ENCODE results near the gene ST6GALNAC4. TPM values are rescaled to one million over a fixed set of nuclear protein-coding genes. Genes with fewer than 3 reads are reported as not detected.

Gene ST6GALNAC4
- total RNA-seq, 1 experiment from 2014 or later: 28.3 TPM

DNA sequence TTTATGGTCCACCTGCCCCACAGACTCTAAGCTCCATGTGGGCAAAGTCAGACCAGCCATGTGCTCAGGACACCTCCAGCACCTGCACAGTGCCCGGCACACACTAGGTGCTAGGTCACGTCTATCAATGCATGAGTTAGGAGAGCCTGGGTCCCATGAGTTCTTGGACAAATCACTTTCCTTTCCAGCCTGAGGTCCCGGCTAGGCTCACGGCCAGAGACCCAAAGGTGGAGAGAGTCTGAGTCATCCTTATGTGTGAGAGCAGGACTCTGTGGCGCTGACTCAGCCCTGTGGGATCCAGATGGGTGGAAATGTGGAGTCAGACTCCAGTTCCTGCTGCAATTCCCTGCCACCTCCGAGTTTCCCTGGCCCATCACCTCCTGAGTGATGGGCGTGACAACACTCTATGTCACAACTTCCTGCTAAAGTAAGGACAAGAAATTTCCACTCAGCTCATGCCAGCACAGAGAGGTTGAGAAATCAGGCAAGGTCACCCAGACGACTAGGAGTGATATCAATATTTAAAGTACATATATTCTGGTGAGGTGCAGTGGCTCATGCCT, 2.5 kb upstream of the ST6GALNAC4 start:
- no peaks in the 10 kb centered on the region for H3K27me3 ChIP-seq (ENCODE audit: insufficient read depth, low read depth)
- no peaks in the 10 kb centered on the region for H3K36me3 ChIP-seq (ENCODE audit: low read depth)
- no peaks in the 10 kb centered on the region for H3K9me3 ChIP-seq (ENCODE audit: insufficient read depth, low read depth)
- H3F3A ChIP-seq (ENCODE audit: insufficient read depth, low read depth): peaks cover 55% of the 10 kb centered on the region
- ChIA-PET POLR2A (ENCODE audit: unreplicated experiment) (interaction anchor here (0.5 to 0.7 kb wide), 2 partner anchors 57 to 394 kb away, joined by 3 read pairs; no protein-coding TSS in a partner anchor), CTCF (interaction anchor here (0.5 to 1.0 kb wide), 3 partner anchors 49 to 184 kb away, joined by 3 to 4 read pairs (median 3); partner anchors contain the start of gene TOR2A)
- peak; percentile 95 to 99 for DNase-seq
- H3K27ac ChIP-seq: peak overlapping the region; percentile 97
- no peak overlapping the region for H2AFZ ChIP-seq
- H3K9me2 ChIP-seq (ENCODE audit: insufficient read depth): no peaks in the 10 kb centered on the region
- intact Hi-C loops (cut with micrococcal nuclease; ENCODE audit: unreplicated experiment): loop anchor here (1.0 to 5.0 kb wide), 4 partner anchors 49 to 417 kb away; partner anchors contain the start of genes CDK9 and TOR2A
- peaks cover 64% of the 10 kb centered on the region for H3K4me1 ChIP-seq (replicated peaks; ENCODE audit: insufficient read depth)
- H3K4me2 ChIP-seq: peak overlapping the region; percentile 58
- no peaks in the 10 kb centered on the region for H4K20me1 ChIP-seq (ENCODE audit: insufficient read depth)
- no TSS peak for BruUV-seq (replicated peaks)
- H3K4me3 ChIP-seq: no peak overlapping the region
- H3K79me2 ChIP-seq (ENCODE audit: low read depth): 0 out of 2 replicates have a peak, but pooled peaks cover 9% of the 10 kb centered on the region
- TF ChIP-seq, protein P1, sequence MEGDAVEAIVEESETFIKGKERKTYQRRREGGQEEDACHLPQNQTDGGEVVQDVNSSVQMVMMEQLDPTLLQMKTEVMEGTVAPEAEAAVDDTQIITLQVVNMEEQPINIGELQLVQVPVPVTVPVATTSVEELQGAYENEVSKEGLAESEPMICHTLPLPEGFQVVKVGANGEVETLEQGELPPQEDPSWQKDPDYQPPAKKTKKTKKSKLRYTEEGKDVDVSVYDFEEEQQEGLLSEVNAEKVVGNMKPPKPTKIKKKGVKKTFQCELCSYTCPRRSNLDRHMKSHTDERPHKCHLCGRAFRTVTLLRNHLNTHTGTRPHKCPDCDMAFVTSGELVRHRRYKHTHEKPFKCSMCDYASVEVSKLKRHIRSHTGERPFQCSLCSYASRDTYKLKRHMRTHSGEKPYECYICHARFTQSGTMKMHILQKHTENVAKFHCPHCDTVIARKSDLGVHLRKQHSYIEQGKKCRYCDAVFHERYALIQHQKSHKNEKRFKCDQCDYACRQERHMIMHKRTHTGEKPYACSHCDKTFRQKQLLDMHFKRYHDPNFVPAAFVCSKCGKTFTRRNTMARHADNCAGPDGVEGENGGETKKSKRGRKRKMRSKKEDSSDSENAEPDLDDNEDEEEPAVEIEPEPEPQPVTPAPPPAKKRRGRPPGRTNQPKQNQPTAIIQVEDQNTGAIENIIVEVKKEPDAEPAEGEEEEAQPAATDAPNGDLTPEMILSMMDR (conservative IDR thresholded peaks at IDR 0.05): no peak
- no peak for TF ChIP-seq EZH2 (IDR thresholded peaks at IDR 0.05; ENCODE audit: low read depth)

DNA sequence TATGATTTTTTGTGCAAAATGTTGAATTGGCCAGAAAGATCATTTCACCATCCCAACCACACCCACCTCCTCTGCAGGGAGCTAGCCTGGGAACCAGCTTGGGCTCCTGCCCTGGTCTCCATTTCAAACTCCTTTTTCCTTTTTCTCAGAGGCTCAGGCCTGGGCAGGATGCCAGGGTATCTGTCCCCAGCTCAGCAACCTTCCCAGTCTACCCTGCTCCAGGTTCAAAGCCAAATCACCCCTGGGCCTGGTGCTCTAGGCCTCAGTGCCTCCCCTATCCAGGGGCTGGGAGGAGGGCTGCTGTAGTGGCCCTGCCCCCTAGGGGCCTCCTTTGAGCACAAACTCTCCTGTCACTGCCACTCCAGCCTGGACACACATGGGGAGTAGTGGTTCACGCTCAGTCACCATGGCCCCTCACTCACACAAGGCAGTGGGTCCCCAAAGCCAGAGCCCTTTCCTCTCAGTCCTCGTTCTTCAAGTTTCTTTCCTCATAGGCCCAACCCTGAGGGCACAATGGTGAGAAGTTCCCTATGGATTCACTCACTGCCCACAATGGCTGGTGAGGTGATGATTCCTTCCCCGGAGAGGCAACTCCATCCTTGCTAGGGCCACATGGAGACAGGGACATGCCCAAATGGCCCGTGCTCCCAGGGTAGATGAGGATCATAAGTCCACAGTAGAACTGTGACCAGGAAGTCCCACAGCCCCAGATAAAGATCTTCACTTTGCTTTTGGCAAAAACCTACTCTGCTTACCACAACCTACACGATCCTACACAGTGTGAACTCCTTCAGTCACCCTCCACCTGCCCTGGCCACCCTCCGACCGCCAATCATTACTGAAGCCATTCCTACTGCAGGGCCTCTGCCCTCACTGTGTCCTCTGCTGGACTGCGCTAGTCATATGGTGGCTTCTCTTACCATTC, 1.6 kb upstream of the ST6GALNAC4 start:
- Histone ChIP-seq H3K4me2 (peak overlapping the region; percentile 58), H3K4me3 (no peak overlapping the region), H3F3A (ENCODE audit: insufficient read depth, low read depth) (peaks cover 47% of the 10 kb centered on the region), H3K27me3 (ENCODE audit: insufficient read depth, low read depth) (no peaks in the 10 kb centered on the region), H2AFZ (no peak overlapping the region), H3K9me2 (ENCODE audit: insufficient read depth) (no peaks in the 10 kb centered on the region), H4K20me1 (ENCODE audit: insufficient read depth) (no peaks in the 10 kb centered on the region), H3K79me2 (ENCODE audit: low read depth) (0 out of 2 replicates have a peak, but pooled peaks cover 9% of the 10 kb centered on the region), H3K27ac (peak overlapping the region; percentile 97), H3K9me3 (ENCODE audit: insufficient read depth, low read depth) (no peaks in the 10 kb centered on the region), H3K4me1 (replicated peaks; ENCODE audit: insufficient read depth) (peaks cover 64% of the 10 kb centered on the region), H3K36me3 (ENCODE audit: low read depth) (no peaks in the 10 kb centered on the region)
- TF ChIP-seq, protein P1 (conservative IDR thresholded peaks at IDR 0.05): no peak
- no peak for TF ChIP-seq EZH2 (IDR thresholded peaks at IDR 0.05; ENCODE audit: low read depth)
- peak in 1 of 2 experiments; percentile 55 for DNase-seq
- no TSS peak for BruUV-seq (replicated peaks)
- CTCF ChIA-PET: interaction anchor here (0.6 kb wide), 1 partner anchor 296 kb away, joined by 3 read pairs; no protein-coding TSS in a partner anchor
- intact Hi-C loops (cut with micrococcal nuclease; ENCODE audit: unreplicated experiment): loop anchor here (1.0 to 5.0 kb wide), 4 partner anchors 48 to 416 kb away; partner anchors contain the start of genes CDK9 and TOR2A
- POLR2A ChIA-PET (ENCODE audit: unreplicated experiment): no interaction called here

DNA sequence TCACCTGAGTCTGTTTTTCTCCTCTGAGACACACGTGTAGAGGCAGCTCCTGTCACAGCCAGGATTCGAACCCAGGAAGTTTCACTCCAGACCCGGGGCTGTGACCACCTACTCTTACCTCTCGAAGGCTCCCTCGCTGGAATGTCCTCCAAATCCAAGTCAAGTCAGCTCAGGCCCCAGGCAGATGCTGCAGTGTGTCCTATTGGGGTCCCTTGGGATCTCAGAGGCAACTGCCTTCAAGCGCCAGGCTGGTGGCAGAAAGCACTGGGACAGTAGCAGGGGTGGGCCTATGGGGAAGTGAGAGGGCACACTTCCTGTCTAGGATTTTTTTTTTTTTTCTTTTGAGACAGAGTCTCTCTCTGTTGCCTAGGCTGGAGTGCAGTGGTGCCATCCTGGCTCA, 762 bp upstream of the ST6GALNAC4 start:
- TF ChIP-seq EZH2 (IDR thresholded peaks at IDR 0.05; ENCODE audit: low read depth): no peak
- TF ChIP-seq, protein P1 (conservative IDR thresholded peaks at IDR 0.05): no peak
- 0 out of 2 replicates have a peak, but pooled peaks cover 9% of the 10 kb centered on the region for H3K79me2 ChIP-seq (ENCODE audit: low read depth)
- H3K4me3 ChIP-seq: peak overlapping the region; percentile 42; the same call in 1 of the 2 replicates
- peaks cover 39% of the 10 kb centered on the region for H3F3A ChIP-seq (ENCODE audit: insufficient read depth, low read depth)
- intact Hi-C loops (cut with micrococcal nuclease; ENCODE audit: unreplicated experiment): loop anchor here (2.0 to 5.0 kb wide), 3 partner anchors 47 to 415 kb away; partner anchors contain the start of gene CDK9
- H4K20me1 ChIP-seq (ENCODE audit: insufficient read depth): no peaks in the 10 kb centered on the region
- H3K27me3 ChIP-seq (ENCODE audit: insufficient read depth, low read depth): no peaks in the 10 kb centered on the region
- H3K4me1 ChIP-seq (replicated peaks; ENCODE audit: insufficient read depth): peaks cover 64% of the 10 kb centered on the region
- peak overlapping the region; percentile 72 for H3K4me2 ChIP-seq
- H2AFZ ChIP-seq: no peak overlapping the region
- peak overlapping the region; percentile 97 for H3K27ac ChIP-seq
- H3K9me2 ChIP-seq (ENCODE audit: insufficient read depth): no peaks in the 10 kb centered on the region
- BruUV-seq (replicated peaks): TSS peak; percentile 87
- DNase-seq: no peak
- ChIA-PET POLR2A (ENCODE audit: unreplicated experiment) (interaction anchor here (1.2 kb wide), 1 partner anchor 150 kb away, joined by 3 read pairs; the partner anchor contains the start of gene NAIF1), CTCF (no interaction called here)
- H3K36me3 ChIP-seq (ENCODE audit: low read depth): no peaks in the 10 kb centered on the region
- no peaks in the 10 kb centered on the region for H3K9me3 ChIP-seq (ENCODE audit: insufficient read depth, low read depth)

Data from PC-9 (cell line).